ENCODE results near the gene ANK2. TPM values are rescaled to one million over a fixed set of nuclear protein-coding genes. Genes with fewer than 3 reads are reported as not detected.
"Not testable (repeated sequence)": the region's sequence is repeated elsewhere in the genome, so short reads cannot be mapped to it uniquely, and the experiment has no call there.

Gene ANK2
- total and polyA plus RNA-seq, 10 donors, result 5.3 to 158 (median 72.9) TPM

- 79 to 84% (median 80%) methylated on average over 2 of the region's 2 CpGs for WGBS, 5 donors
- intact Hi-C loops (cut with DNase I; ENCODE audit: low total_unique reads), result no loop called here
- Histone ChIP-seq H3K27me3 (replicated peaks in 1 of 7) (no peaks in the 10 kb centered on the region), H3K4me3 (no peak overlapping the region), H3K4me1 (no peaks in the 10 kb centered on the region), H3K9me3 (no peaks in the 10 kb centered on the region), H3K27ac (no peak overlapping the region), H3K36me3 (no peaks in the 10 kb centered on the region)
- DNase-seq, result no peak
- TF ChIP-seq CTCF (IDR thresholded peaks at IDR 0.05 in 8 of 11, conservative IDR thresholded peaks at IDR 0.05 in 3 of 11) (no peak), POLR2AphosphoS5 (IDR thresholded peaks at IDR 0.05) (no peak), POLR2A (IDR thresholded peaks at IDR 0.05) (no peak)
Observed at GRCh38 chr4:113222471-113222870, 173.0 kb downstream of the ANK2 start.

GRCh38 chr4:113223001-113223400 lies 173.5 kb downstream of the ANK2 start:
- WGBS, 5 donors, result 52 to 75% (median 62%) methylated on average over 2 of the region's 2 CpGs
- H3K4me3 ChIP-seq, result no peak overlapping the region

GRCh38 chr4:113232194-113232593 lies 182.7 kb downstream of the ANK2 start:
- DNase-seq, result no peak
- TF ChIP-seq POLR2A (IDR thresholded peaks at IDR 0.05) (no peak), CTCF (IDR thresholded peaks at IDR 0.05 in 8 of 11, conservative IDR thresholded peaks at IDR 0.05 in 3 of 11) (no peak), POLR2AphosphoS5 (IDR thresholded peaks at IDR 0.05) (no peak)
- Histone ChIP-seq H3K27ac (no peak overlapping the region), H3K27me3 (replicated peaks in 1 of 7) (no peaks in the 10 kb centered on the region), H3K9me3 (no peaks in the 10 kb centered on the region), H3K4me3 (no peak overlapping the region), H3K4me1 (no peaks in the 10 kb centered on the region), H3K36me3 (no peaks in the 10 kb centered on the region)
- 72 to 81% (median 74%) methylated on average over 2 of the region's 2 CpGs for WGBS, 5 donors
- intact Hi-C loops (cut with DNase I; ENCODE audit: low total_unique reads), result no loop called here

More at GRCh38 chr4:113223001-113223400, 173.5 kb downstream of the ANK2 start:
- TF ChIP-seq POLR2AphosphoS5 (IDR thresholded peaks at IDR 0.05), result no peak
- TF ChIP-seq POLR2A (IDR thresholded peaks at IDR 0.05), result no peak
- no peak for TF ChIP-seq CTCF (IDR thresholded peaks at IDR 0.05 in 8 of 11, conservative IDR thresholded peaks at IDR 0.05 in 3 of 11)
- intact Hi-C loops (cut with DNase I; ENCODE audit: low total_unique reads), result no loop called here
- no peak for DNase-seq
- Histone ChIP-seq H3K27ac (no peak overlapping the region), H3K4me1 (no peaks in the 10 kb centered on the region), H3K9me3 (no peaks in the 10 kb centered on the region), H3K36me3 (no peaks in the 10 kb centered on the region), H3K27me3 (replicated peaks in 1 of 7) (no peaks in the 10 kb centered on the region)

- DNase-seq, result no peak
- WGBS, 5 donors, result 89 to 93% (median 91%) methylated on average over 5 of the region's 5 CpGs
- intact Hi-C loops (cut with DNase I; ENCODE audit: low total_unique reads), result no loop called here
- TF ChIP-seq POLR2A (IDR thresholded peaks at IDR 0.05) (no peak), POLR2AphosphoS5 (IDR thresholded peaks at IDR 0.05) (no peak)
- Histone ChIP-seq H3K27me3 (replicated peaks in 1 of 7) (no peaks in the 10 kb centered on the region), H3K4me3 (no peak overlapping the region), H3K27ac (no peak overlapping the region), H3K36me3 (no peaks in the 10 kb centered on the region), H3K9me3 (no peaks in the 10 kb centered on the region), H3K4me1 (no peaks in the 10 kb centered on the region)
Observed at GRCh38 chr4:113236916-113237315, 187.5 kb downstream of the ANK2 start.

- WGBS, 5 donors, result 45 to 76% (median 65%) methylated on average over 3 of the region's 3 CpGs
- no peaks in the 10 kb centered on the region for H3K4me1 ChIP-seq
- intact Hi-C loops (cut with DNase I; ENCODE audit: low total_unique reads), result no loop called here
- no peaks in the 10 kb centered on the region for H3K36me3 ChIP-seq
- H3K27me3 ChIP-seq (replicated peaks in 1 of 7), result no peaks in the 10 kb centered on the region
- TF ChIP-seq CTCF (IDR thresholded peaks at IDR 0.05 in 8 of 11, conservative IDR thresholded peaks at IDR 0.05 in 3 of 11), result no peak
- TF ChIP-seq POLR2A (IDR thresholded peaks at IDR 0.05), result no peak
- TF ChIP-seq POLR2AphosphoS5 (IDR thresholded peaks at IDR 0.05), result no peak
- H3K9me3 ChIP-seq, result peaks cover 0 to 5% (median 0%) of the 10 kb centered on the region in 8 donors
- no peak overlapping the region for H3K4me3 ChIP-seq
- H3K27ac ChIP-seq, result no peak overlapping the region
- DNase-seq, result no peak
Observed at GRCh38 chr4:113243312-113243711, 193.9 kb downstream of the ANK2 start.

GRCh38 chr4:113244747-113245146 lies 195.3 kb downstream of the ANK2 start:
- intact Hi-C loops (cut with DNase I; ENCODE audit: low total_unique reads), result not testable (repeated sequence)

More at GRCh38 chr4:113244747-113245146, 195.3 kb downstream of the ANK2 start:
- H3K27ac ChIP-seq; DNase-seq; H3K4me1 ChIP-seq; H3K27me3 ChIP-seq (replicated peaks in 1 of 7); H3K36me3 ChIP-seq; H3K9me3 ChIP-seq; H3K4me3 ChIP-seq: not testable (repeated sequence)
- WGBS, 5 donors, result 86 to 98% (median 90%) methylated on average over 4 of the region's 4 CpGs
